CD14-positive monocyte (primary cell): ENCODE measurements around the gene POPDC2. TPM values are rescaled to one million over a fixed set of nuclear protein-coding genes. Genes with fewer than 3 reads are reported as not detected.

ENCODE experiments used
- DNase-seq, 3 donors: peaks; one replicate each; pipeline ENCODE4 v3.0.0-alpha.2; 2011 to 2022
- H2AFZ ChIP-seq: 2 replicates; pipeline ENCODE4 v1.6.0; 2012; ENCODE audit warnings: mild to moderate bottlenecking, low read depth, low read length, inconsistent platforms; ENCODE audit not compliant: insufficient read depth, poor library complexity, severe bottlenecking
- H3K27ac ChIP-seq, 2 donors: 1 replicate in 1 of 2; 2 replicates in 1 of 2; pipeline ENCODE4 v1.5.1; 2012 to 2013; ENCODE audit warnings: low read length in 2 of 2, control low read depth in 1 of 2, inconsistent platforms in 1 of 2, low read depth in 1 of 2, mild to moderate bottlenecking in 1 of 2
- H3K27me3 ChIP-seq, 2 donors: one replicate each; pipeline versions ENCODE4 v1.6.0 to v1.6.1; 2011 to 2013; ENCODE audit warnings: low read length in 2 of 2; ENCODE audit not compliant: control insufficient read depth in 2 of 2, insufficient read depth in 2 of 2
- H3K36me3 ChIP-seq, 2 donors: replicated peaks in 1 of 2; 1 replicate in 1 of 2; 2 replicates in 1 of 2; pipeline versions ENCODE4 v1.5.1 to v1.6.1; 2012 to 2013; ENCODE audit warnings: low read length in 2 of 2, control low read depth in 1 of 2, inconsistent platforms in 1 of 2, mild to moderate bottlenecking in 1 of 2; ENCODE audit not compliant: insufficient read depth in 2 of 2, control insufficient read depth in 1 of 2
- H3K4me1 ChIP-seq, 2 donors: 1 replicate in 1 of 2; 2 replicates in 1 of 2; pipeline versions ENCODE4 v1.5.1 to v1.6.1; 2012 to 2013; ENCODE audit warnings: low read length in 2 of 2, control low read depth in 1 of 2, inconsistent platforms in 1 of 2, mild to moderate bottlenecking in 1 of 2, moderate library complexity in 1 of 2; ENCODE audit not compliant: insufficient read depth in 2 of 2, control insufficient read depth in 1 of 2
- H3K4me2 ChIP-seq: replicated peaks from 2 replicates; pipeline ENCODE3; 2012; ENCODE audit warnings: low read length, moderate library complexity, mild to moderate bottlenecking; ENCODE audit not compliant: poor library complexity, severe bottlenecking; ENCODE audit errors: extremely low read depth
- H3K4me3 ChIP-seq, 3 experiments: fragments of 200-600 bp in 1 of 3; sonication (generic) in 1 of 3; replicated peaks in 1 of 3; 1 replicate in 2 of 3; 2 replicates in 1 of 3; pipeline ENCODE4 v1.5.1; 2011 to 2013; ENCODE audit warnings: low read length in 3 of 3, mild to moderate bottlenecking in 3 of 3, control low read depth in 2 of 3, low read depth in 2 of 3, inconsistent platforms in 1 of 3, moderate library complexity in 1 of 3
- H3K79me2 ChIP-seq: 2 replicates; pipeline ENCODE4 v1.6.0; 2012; ENCODE audit warnings: mild to moderate bottlenecking, control low read depth, inconsistent platforms, low read length, moderate library complexity; ENCODE audit not compliant: insufficient read depth
- H3K9ac ChIP-seq: 2 replicates; pipeline ENCODE4 v1.6.0; 2017; ENCODE audit warnings: low read length, mild to moderate bottlenecking; ENCODE audit not compliant: insufficient read depth, poor library complexity, severe bottlenecking
- H3K9me3 ChIP-seq, 2 donors: replicated peaks in 1 of 2; 1 replicate in 1 of 2; 2 replicates in 1 of 2; pipeline versions ENCODE4 v1.5.1 to v1.6.1; 2012 to 2013; ENCODE audit warnings: low read length in 2 of 2, control low read depth in 1 of 2; ENCODE audit not compliant: control insufficient read depth in 1 of 2, insufficient read depth in 1 of 2
- H4K20me1 ChIP-seq: 2 replicates; pipeline ENCODE4 v1.6.0; 2012; ENCODE audit warnings: mild to moderate bottlenecking, low read length, control low read depth, moderate library complexity; ENCODE audit not compliant: insufficient read depth
- H3K27ac Mint-ChIP-seq, 7 donors: one replicate each; pipeline ENCODE4 v1.8.0; 2020; ENCODE audit warnings: mild to moderate bottlenecking in 7 of 7, mixed read lengths in 7 of 7, moderate library complexity in 6 of 7, inconsistent platforms in 2 of 7
- H3K27me3 Mint-ChIP-seq, 3 donors: one replicate each; pipeline ENCODE4 v1.8.0; 2021 to 2022; ENCODE audit warnings: low read depth in 3 of 3, mild to moderate bottlenecking in 3 of 3, mixed read lengths in 3 of 3, moderate library complexity in 3 of 3, inconsistent platforms in 1 of 3
- H3K36me3 Mint-ChIP-seq, 2 donors: one replicate each; pipeline ENCODE4 v1.8.0; 2020; ENCODE audit warnings: mixed read lengths in 2 of 2, inconsistent platforms in 1 of 2, mild to moderate bottlenecking in 1 of 2
- H3K4me1 Mint-ChIP-seq: one replicate; pipeline ENCODE4 v1.8.0; 2020; ENCODE audit warnings: mild to moderate bottlenecking, mixed read lengths
- H3K4me3 Mint-ChIP-seq, 2 donors: one replicate each; pipeline ENCODE4 v1.8.0; 2020; ENCODE audit warnings: mild to moderate bottlenecking in 2 of 2, mixed read lengths in 2 of 2, moderate library complexity in 1 of 2
- H3K9me3 Mint-ChIP-seq, 7 donors: one replicate each; pipeline ENCODE4 v1.8.0; 2020 to 2022; ENCODE audit warnings: mixed read lengths in 7 of 7, mild to moderate bottlenecking in 6 of 7, moderate library complexity in 6 of 7, inconsistent platforms in 2 of 7
- WGBS: methylation state at CpG from one replicate; pipeline ENCODE4 v1.1.5; 2013; ENCODE audit warnings: missing lambda C conversion rate; ENCODE audit not compliant: insufficient coverage; 5-methylcytosine and 5-hydroxymethylcytosine counted together
- intact Hi-C, 2 donors: fragments of 100-400 bp; cut with micrococcal nuclease; formaldehyde crosslinking; loops; one replicate each; pipeline versions ENCODE4 v1.15.0 to v1.15.1; 2023
- polyA plus RNA-seq, 3 donors: library from polyadenylated mRNA; depleted of rRNA in 1 of 3; unstranded in 2 of 3; stranded (reverse) in 1 of 3; fragments of 300-500 nt in 2 of 3; fragments of >200 nt in 1 of 3; fragmentation: Illumina TruSeq in 2 of 3; gene quantifications; 1 replicate in 2 of 3; 2 replicates in 1 of 3; pipeline ENCODE4 v1.2.3, GENCODE V29; 2012 to 2021
- TF ChIP-seq, protein P1 (sequence below): fragments of 200-600 bp; IDR thresholded peaks from one replicate; pipeline ENCODE4 v1.8.0; 2022; ENCODE audit warnings: antibody characterized with exemption, mild to moderate bottlenecking

POPDC2 gene
- polyA plus RNA-seq, 3 donors = 0.58 to 6.7 (median 0.63) TPM

DNA sequence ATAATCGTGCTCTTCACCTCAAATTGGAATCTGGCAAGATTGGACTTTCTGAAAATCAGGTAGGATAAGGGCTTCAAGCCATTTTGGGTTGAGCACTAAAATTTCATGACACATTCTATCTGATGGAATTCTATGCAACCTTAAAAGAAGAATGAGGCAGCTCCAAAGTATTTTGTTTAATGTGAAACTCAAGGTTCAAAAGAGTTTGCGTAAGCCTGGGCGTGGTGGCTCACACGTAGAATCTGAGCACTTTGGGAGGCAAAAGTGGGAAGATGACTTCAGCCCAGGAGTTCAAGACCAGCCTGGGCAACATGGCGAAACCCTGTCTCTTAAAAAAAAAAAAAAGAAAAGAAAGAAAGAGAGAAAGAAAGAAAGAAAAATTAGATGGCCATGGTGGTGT, 66.3 kb downstream of the POPDC2 start:
- Histone ChIP-seq H3K4me1 (peaks cover 34 to 40% of the 10 kb centered on the region in 2 donors), H3K27ac (no peak overlapping the region), H3K4me3 (no peak overlapping the region), H3K36me3 (no peaks in the 10 kb centered on the region), H3K27me3 (no peaks in the 10 kb centered on the region), H2AFZ (no peak overlapping the region), H3K4me2 (no peak overlapping the region), H3K9ac (no peak overlapping the region), H3K79me2 (no peaks in the 10 kb centered on the region), H4K20me1 (no peaks in the 10 kb centered on the region), H3K9me3 (peaks cover 0 to 7% of the 10 kb centered on the region in 2 donors)
- intact Hi-C loops = no loop called here
- H3K4me3 Mint-ChIP-seq = no peak overlapping the region
- H3K36me3 Mint-ChIP-seq = peaks cover 2 to 4% of the 10 kb centered on the region in 2 donors
- H3K4me1 Mint-ChIP-seq = peaks cover 40% of the 10 kb centered on the region
- TF ChIP-seq, protein P1, sequence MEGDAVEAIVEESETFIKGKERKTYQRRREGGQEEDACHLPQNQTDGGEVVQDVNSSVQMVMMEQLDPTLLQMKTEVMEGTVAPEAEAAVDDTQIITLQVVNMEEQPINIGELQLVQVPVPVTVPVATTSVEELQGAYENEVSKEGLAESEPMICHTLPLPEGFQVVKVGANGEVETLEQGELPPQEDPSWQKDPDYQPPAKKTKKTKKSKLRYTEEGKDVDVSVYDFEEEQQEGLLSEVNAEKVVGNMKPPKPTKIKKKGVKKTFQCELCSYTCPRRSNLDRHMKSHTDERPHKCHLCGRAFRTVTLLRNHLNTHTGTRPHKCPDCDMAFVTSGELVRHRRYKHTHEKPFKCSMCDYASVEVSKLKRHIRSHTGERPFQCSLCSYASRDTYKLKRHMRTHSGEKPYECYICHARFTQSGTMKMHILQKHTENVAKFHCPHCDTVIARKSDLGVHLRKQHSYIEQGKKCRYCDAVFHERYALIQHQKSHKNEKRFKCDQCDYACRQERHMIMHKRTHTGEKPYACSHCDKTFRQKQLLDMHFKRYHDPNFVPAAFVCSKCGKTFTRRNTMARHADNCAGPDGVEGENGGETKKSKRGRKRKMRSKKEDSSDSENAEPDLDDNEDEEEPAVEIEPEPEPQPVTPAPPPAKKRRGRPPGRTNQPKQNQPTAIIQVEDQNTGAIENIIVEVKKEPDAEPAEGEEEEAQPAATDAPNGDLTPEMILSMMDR = no peak
- H3K27me3 Mint-ChIP-seq = peaks cover 0 to 7% (median 2%) of the 10 kb centered on the region in 3 donors
- WGBS = 70% methylated on average over 5 of the region's 5 CpGs
- DNase-seq = no peak
- peaks cover 0 to 11% (median 5%) of the 10 kb centered on the region in 7 donors for H3K9me3 Mint-ChIP-seq
- no peak overlapping the region for H3K27ac Mint-ChIP-seq

DNA sequence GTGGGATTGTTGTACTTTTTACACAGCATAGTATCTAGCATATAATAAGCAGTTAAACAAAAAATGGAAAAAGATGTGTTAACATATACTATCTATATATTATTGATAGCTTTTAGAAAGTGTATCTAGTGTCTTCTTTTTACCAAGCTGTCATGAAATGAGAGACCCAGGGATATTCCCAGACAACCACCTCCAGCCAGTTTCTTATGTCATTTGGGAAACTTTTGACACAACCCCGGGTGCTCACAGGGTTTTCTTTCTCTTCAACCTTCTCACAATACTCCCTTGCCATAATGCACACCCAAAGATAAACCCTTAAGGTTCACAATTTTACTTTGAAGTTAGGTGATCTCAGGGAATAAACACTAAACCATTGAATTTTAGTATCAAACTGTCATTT, 67.5 kb downstream of the POPDC2 start:
- no peak overlapping the region for H3K4me3 ChIP-seq
- peaks cover 46 to 52% of the 10 kb centered on the region in 2 donors for H3K4me1 ChIP-seq
- intact Hi-C loops = no loop called here
- peaks cover 0 to 7% of the 10 kb centered on the region in 2 donors for H3K9me3 ChIP-seq
- no peaks in the 10 kb centered on the region for H3K36me3 ChIP-seq
- TF ChIP-seq, protein P1 = no peak
- Mint-ChIP-seq H3K27me3 (peaks cover 0 to 7% (median 0%) of the 10 kb centered on the region in 3 donors), H3K27ac (no peak overlapping the region), H3K4me3 (no peak overlapping the region), H3K36me3 (peaks cover 2 to 4% of the 10 kb centered on the region in 2 donors), H3K4me1 (peaks cover 52% of the 10 kb centered on the region), H3K9me3 (peaks cover 0 to 11% (median 5%) of the 10 kb centered on the region in 7 donors)
- H4K20me1 ChIP-seq = no peaks in the 10 kb centered on the region
- WGBS = 100% methylated on average over 1 of the region's 1 CpG
- H3K27ac ChIP-seq = no peak overlapping the region
- peak in 1 of 3 donors; percentile 21 for DNase-seq
- no peaks in the 10 kb centered on the region for H3K27me3 ChIP-seq
- H3K9ac ChIP-seq = no peak overlapping the region
- H3K79me2 ChIP-seq = no peaks in the 10 kb centered on the region
- H3K4me2 ChIP-seq = no peak overlapping the region
- H2AFZ ChIP-seq = no peak overlapping the region

Other genes starting within 250 kb of the POPDC2 start
- 10 to 100 TPM in 2 of 3 donors, 1 to 10 TPM in 1; 9.6 to 12.2 (median 11.6) TPM for gene TMEM39A, start 197.0 kb downstream of the POPDC2 start, polyA plus RNA-seq
- gene POGLUT1, start 191.6 kb downstream of the POPDC2 start, polyA plus RNA-seq = 10 to 100 TPM; 10.1 to 34.8 (median 30.3) TPM
- gene TIMMDC1, start 162.0 kb downstream of the POPDC2 start, polyA plus RNA-seq = 10 to 100 TPM; 34.1 to 81.1 (median 78.2) TPM
- gene CD80, start 101.0 kb downstream of the POPDC2 start, polyA plus RNA-seq = under 1 TPM; 0.47 to 0.87 (median 0.47) TPM
- 10 to 100 TPM; 10.6 to 37.8 (median 31.5) TPM for gene ADPRH, start 81.1 kb downstream of the POPDC2 start, polyA plus RNA-seq
- gene PLA1A, start 62.7 kb downstream of the POPDC2 start, polyA plus RNA-seq = under 1 TPM in 1 of 3 donors, not detected in 2; 0.36 TPM
- gene COX17, start 16.8 kb upstream of the POPDC2 start, polyA plus RNA-seq = 10 to 100 TPM; 23.0 to 83.6 (median 81.6) TPM
- under 1 TPM in 1 of 3 donors, not detected in 2; 0.14 TPM for gene CFAP91, start 42.4 kb upstream of the POPDC2 start, polyA plus RNA-seq
- gene NR1I2, start 121.5 kb upstream of the POPDC2 start, polyA plus RNA-seq = under 1 TPM in 1 of 3 donors, not detected in 2; 0.07 TPM